ENCODE measurements around the gene SYCE1L. TPM values are rescaled to one million over a fixed set of nuclear protein-coding genes. Genes with fewer than 3 reads are reported as not detected.

The SYCE1L gene
- total and polyA plus RNA-seq, 9 of the 15 experiments (the other 6 are each of a cell fraction or from before 2014, with no cell fraction given) = 0.54 to 2.7 (median 1.1) TPM; not detected in 5

GRCh38 chr16:77191259-77191969, 7.8 kb upstream of the SYCE1L start (continued):
- TF ChIP-seq XRCC5 (IDR thresholded peaks at IDR 0.05; ENCODE audit: low read depth, low read length) (no peak), NFE2L1 (tag; IDR thresholded peaks at IDR 0.05; ENCODE audit: borderline replicate concordance, low read depth) (no peak), ZNF561 (CRISPR knock-in tag; conservative IDR thresholded peaks at IDR 0.05) (no peak), ZNF311 (CRISPR knock-in tag; IDR thresholded peaks at IDR 0.05) (no peak), MTF1 (CRISPR knock-in tag; IDR thresholded peaks at IDR 0.05; ENCODE audit: borderline replicate concordance) (no peak), SFPQ (IDR thresholded peaks at IDR 0.05; ENCODE audit: low read depth, low read length) (no peak), PHB (CRISPR knock-in tag; IDR thresholded peaks at IDR 0.05) (no peak), HLTF (IDR thresholded peaks at IDR 0.05) (no peak), CAMTA2 (CRISPR knock-in tag; conservative IDR thresholded peaks at IDR 0.05) (no peak), ZBED1 (IDR thresholded peaks at IDR 0.05) (no peak), ZNF263 (CRISPR knock-in tag; IDR thresholded peaks at IDR 0.05; ENCODE audit: borderline replicate concordance) (no peak), KLF13 (tag; IDR thresholded peaks at IDR 0.05; ENCODE audit: borderline replicate concordance, low read depth) (no peak), SIRT6 (IDR thresholded peaks at IDR 0.05; ENCODE audit: low read depth, low read length) (no peak), NONO (IDR thresholded peaks at IDR 0.05; ENCODE audit: low read depth in 2 of 2, low read length in 1 of 2) (no peak), EWSR1 (IDR thresholded peaks at IDR 0.05; ENCODE audit: borderline replicate concordance, low read depth, partially characterized antibody) (no peak), ZNF253 (CRISPR knock-in tag; conservative IDR thresholded peaks at IDR 0.05) (no peak), EHMT2 (IDR thresholded peaks at IDR 0.05) (peak; percentile 56; the same call in 1 of the 2 replicates), ZNF592 (IDR thresholded peaks at IDR 0.05) (peak; percentile 11; the same call in 1 of the 2 replicates), BRCA1 (IDR thresholded peaks at IDR 0.05) (no peak), BRCA1 (CRISPR knock-in tag; IDR thresholded peaks at IDR 0.05) (no peak), FOSL1 (tag; conservative IDR thresholded peaks at IDR 0.05) (peak; percentile 12; the same call in 1 of the 2 replicates), BRD9 (IDR thresholded peaks at IDR 0.05; ENCODE audit: low read depth, partially characterized antibody) (no peak), KLF1 (tag; IDR thresholded peaks at IDR 0.05) (no peak), U2AF2 (optimal IDR thresholded peaks at IDR 0.05; ENCODE audit: low read depth, low read length) (no peak), HNRNPL (IDR thresholded peaks at IDR 0.05; ENCODE audit: low read depth, low read length) (no peak)

Data from K562 (cell line).